Panc1 (cell line): ENCODE data around the gene ELP1. TPM values are rescaled to one million over a fixed set of nuclear protein-coding genes. Genes with fewer than 3 reads are reported as not detected.

Experiments used
- ATAC-seq: fragments of 200-7000 bp; cut with Tn5 transposase; 2 replicates; pipeline ENCODE4 v1.9.1; 2020; ENCODE audit warnings: mild to moderate bottlenecking, moderate library complexity
- BruUV-seq: library from RNA; stranded (reverse); fragments of 400-500 nt; replicated peaks from 2 replicates; lab custom pipeline; 2021; lab: Mats Ljungman, UMichigan
- CTCF ChIA-PET: fragments of 300-600 bp; sonication (Branson Sonifier 250); formaldehyde crosslinking; loops from one replicate; lab custom pipeline; 2022; ENCODE audit warnings: antibody characterized with exemption; lab: Charles Lee
- POLR2A ChIA-PET: fragments of 300-600 bp; sonication (Branson Sonifier 250); formaldehyde crosslinking; loops from one replicate; lab custom pipeline; 2022; ENCODE audit warnings: antibody characterized with exemption; lab: Charles Lee
- DNase-seq: peaks from one replicate; pipeline ENCODE4 v3.0.0-alpha.2; 2010; ENCODE audit warnings: low read depth, low spot score
- H3K27ac ChIP-seq: 2 replicates; pipeline ENCODE4 v1.5.1; 2011; ENCODE audit warnings: mild to moderate bottlenecking, low read length, inconsistent platforms
- H3K27me3 ChIP-seq: fragments of 200-500 bp; sonication (Bioruptor generic); 2 replicates; pipeline ENCODE4 v1.6.0; 2014; ENCODE audit warnings: low read length, inconsistent platforms; ENCODE audit not compliant: control insufficient read depth, insufficient read depth
- H3K36me3 ChIP-seq: fragments of 200-500 bp; sonication (Bioruptor generic); 2 replicates; pipeline ENCODE4 v1.5.1; 2014; ENCODE audit warnings: inconsistent platforms, mild to moderate bottlenecking, low read length, moderate library complexity; ENCODE audit not compliant: control insufficient read depth, insufficient read depth
- H3K4me1 ChIP-seq: 2 replicates; pipeline ENCODE4 v1.5.1; 2011; ENCODE audit warnings: inconsistent platforms, mild to moderate bottlenecking, low read length, moderate library complexity; ENCODE audit not compliant: control insufficient read depth, insufficient read depth
- H3K4me3 ChIP-seq, 2 experiments: 2 replicates each; pipeline ENCODE4 v1.5.1; 2011 to 2012; ENCODE audit warnings: low read depth in 2 of 2, low read length in 2 of 2, mild to moderate bottlenecking in 2 of 2, inconsistent platforms in 1 of 2, moderate library complexity in 1 of 2
- H3K9me3 ChIP-seq: fragments of 200-500 bp; sonication (Bioruptor generic); 2 replicates; pipeline ENCODE4 v1.5.1; 2014; ENCODE audit warnings: low read depth, mild to moderate bottlenecking, inconsistent platforms, low read length, moderate library complexity; ENCODE audit not compliant: control insufficient read depth, insufficient read depth
- CTCF ChIP-seq: fragments of 450-650 bp; IDR thresholded peaks from 2 replicates; pipeline ENCODE4 v1.5.1; 2017; ENCODE audit warnings: mild to moderate bottlenecking
- POLR2AphosphoS5 ChIP-seq: IDR thresholded peaks from 2 replicates; pipeline ENCODE4 v1.6.1; 2012; ENCODE audit warnings: mild to moderate bottlenecking, low read depth, low read length, moderate library complexity
- REST ChIP-seq, 2 experiments: IDR thresholded peaks; 2 replicates each; pipeline ENCODE4 v1.6.1; 2011 to 2012; ENCODE audit warnings: low read depth in 2 of 2, control low read depth in 1 of 2, low read length in 1 of 2, mild to moderate bottlenecking in 1 of 2, moderate library complexity in 1 of 2; ENCODE audit not compliant: insufficient read depth in 1 of 2
- SIN3A ChIP-seq: IDR thresholded peaks from 2 replicates; pipeline ENCODE4 v1.6.1; 2012; ENCODE audit warnings: low read depth, mild to moderate bottlenecking, low read length, moderate library complexity, borderline replicate concordance; ENCODE audit not compliant: insufficient read depth
- TCF7L2 ChIP-seq: IDR thresholded peaks from 2 replicates; pipeline ENCODE4 v1.6.1; 2011; ENCODE audit warnings: mild to moderate bottlenecking, low read depth, low read length, inconsistent platforms
- in situ Hi-C: cut with HindIII; loops from 2 replicates; pipeline ENCODE4 v1.10.0; 2016; ENCODE audit warnings: low sequenced_read_pairs, low pct_unique_long_range_greater_than_20kb
- intact Hi-C: fragments of 100-400 bp; cut with micrococcal nuclease; formaldehyde crosslinking; loops from one replicate; pipeline ENCODE4 v1.10.0; 2022; ENCODE audit not compliant: unreplicated experiment
- total RNA-seq: library from RNA; stranded (reverse); gene quantifications from one replicate; pipeline ENCODE4 v1.2.1, GENCODE V29; 2021; ENCODE audit not compliant: unreplicated experiment

ELP1 gene
- total RNA-seq, 1 experiment from 2014 or later, result 17.1 TPM

GRCh38 chr9:108869092-108869725, 64.7 kb downstream of the ELP1 start:
- Histone ChIP-seq H3K36me3 (peaks cover 4% of the 10 kb centered on the region; the same call in 1 of the 2 replicates), H3K27me3 (no peaks in the 10 kb centered on the region), H3K4me3 (no peak overlapping the region), H3K4me1 (no peaks in the 10 kb centered on the region), H3K9me3 (no peaks in the 10 kb centered on the region), H3K27ac (no peak overlapping the region)
- no TSS peak for BruUV-seq
- POLR2A ChIA-PET, result no interaction called here
- in situ Hi-C loops, result no loop called here
- ATAC-seq, result no peak
- DNase-seq, result no peak
- no peak for TF ChIP-seq REST (IDR thresholded peaks at IDR 0.05; ENCODE audit: insufficient read depth in 1 of 2, low read depth in 2 of 2, low read length in 1 of 2)
- intact Hi-C loops, result no loop called here
- CTCF ChIA-PET, result no interaction called here

GRCh38 chr9:108867829-108868228, 66.1 kb downstream of the ELP1 start:
- no peaks in the 10 kb centered on the region for H3K9me3 ChIP-seq
- no peaks in the 10 kb centered on the region for H3K27me3 ChIP-seq
- no peak overlapping the region for H3K4me3 ChIP-seq
- intact Hi-C loops (no loop called here), in situ Hi-C loops (no loop called here)
- ATAC-seq (no peak), DNase-seq (no peak)
- no TSS peak for BruUV-seq
- no peaks in the 10 kb centered on the region; the same call in 1 of the 2 replicates for H3K36me3 ChIP-seq
- H3K4me1 ChIP-seq, result no peaks in the 10 kb centered on the region
- ChIA-PET POLR2A (no interaction called here), CTCF (no interaction called here)
- H3K27ac ChIP-seq, result no peak overlapping the region
- TF ChIP-seq REST (IDR thresholded peaks at IDR 0.05; ENCODE audit: insufficient read depth in 1 of 2, low read depth in 2 of 2, low read length in 1 of 2) (no peak), POLR2AphosphoS5 (no peak), CTCF (no peak), TCF7L2 (no peak), SIN3A (no peak)
